ENCODE results near the gene ESYT3. TPM values are rescaled to one million over a fixed set of nuclear protein-coding genes. Genes with fewer than 3 reads are reported as not detected.
"Not testable (repeated sequence)": the region's sequence is repeated elsewhere in the genome, so short reads cannot be mapped to it uniquely, and the experiment has no call there.

The ESYT3 gene
- total and polyA plus RNA-seq, 3 donors from 2014 or later, result 1.2 to 5.4 (median 5.2) TPM

- Histone ChIP-seq H3K4me3 (no peak overlapping the region), H3K9me3 (no peaks in the 10 kb centered on the region), H3K4me1 (peaks cover 8% of the 10 kb centered on the region), H3K36me3 (ENCODE audit: low read depth, missing control alignments) (no peaks in the 10 kb centered on the region), H3K27me3 (no peaks in the 10 kb centered on the region), H3K27ac (no peak overlapping the region)
- 90 to 95% methylated on average over 3 of the region's 3 CpGs for WGBS, 2 donors
- TF ChIP-seq POLR2A (IDR thresholded peaks at IDR 0.05), result no peak
- TF ChIP-seq, protein P1, sequence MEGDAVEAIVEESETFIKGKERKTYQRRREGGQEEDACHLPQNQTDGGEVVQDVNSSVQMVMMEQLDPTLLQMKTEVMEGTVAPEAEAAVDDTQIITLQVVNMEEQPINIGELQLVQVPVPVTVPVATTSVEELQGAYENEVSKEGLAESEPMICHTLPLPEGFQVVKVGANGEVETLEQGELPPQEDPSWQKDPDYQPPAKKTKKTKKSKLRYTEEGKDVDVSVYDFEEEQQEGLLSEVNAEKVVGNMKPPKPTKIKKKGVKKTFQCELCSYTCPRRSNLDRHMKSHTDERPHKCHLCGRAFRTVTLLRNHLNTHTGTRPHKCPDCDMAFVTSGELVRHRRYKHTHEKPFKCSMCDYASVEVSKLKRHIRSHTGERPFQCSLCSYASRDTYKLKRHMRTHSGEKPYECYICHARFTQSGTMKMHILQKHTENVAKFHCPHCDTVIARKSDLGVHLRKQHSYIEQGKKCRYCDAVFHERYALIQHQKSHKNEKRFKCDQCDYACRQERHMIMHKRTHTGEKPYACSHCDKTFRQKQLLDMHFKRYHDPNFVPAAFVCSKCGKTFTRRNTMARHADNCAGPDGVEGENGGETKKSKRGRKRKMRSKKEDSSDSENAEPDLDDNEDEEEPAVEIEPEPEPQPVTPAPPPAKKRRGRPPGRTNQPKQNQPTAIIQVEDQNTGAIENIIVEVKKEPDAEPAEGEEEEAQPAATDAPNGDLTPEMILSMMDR (IDR thresholded peaks at IDR 0.05), result no peak
- no peak for DNase-seq
- intact Hi-C loops (cut with DNase I; ENCODE audit: low total_unique reads), result loop anchor here (10.0 kb wide), 1 partner anchor 63 kb away; the partner anchor contains the start of gene MRAS
These were observed 27.0 kb upstream of the ESYT3 start for GRCh38 chr3:138407236-138407907.

DNA sequence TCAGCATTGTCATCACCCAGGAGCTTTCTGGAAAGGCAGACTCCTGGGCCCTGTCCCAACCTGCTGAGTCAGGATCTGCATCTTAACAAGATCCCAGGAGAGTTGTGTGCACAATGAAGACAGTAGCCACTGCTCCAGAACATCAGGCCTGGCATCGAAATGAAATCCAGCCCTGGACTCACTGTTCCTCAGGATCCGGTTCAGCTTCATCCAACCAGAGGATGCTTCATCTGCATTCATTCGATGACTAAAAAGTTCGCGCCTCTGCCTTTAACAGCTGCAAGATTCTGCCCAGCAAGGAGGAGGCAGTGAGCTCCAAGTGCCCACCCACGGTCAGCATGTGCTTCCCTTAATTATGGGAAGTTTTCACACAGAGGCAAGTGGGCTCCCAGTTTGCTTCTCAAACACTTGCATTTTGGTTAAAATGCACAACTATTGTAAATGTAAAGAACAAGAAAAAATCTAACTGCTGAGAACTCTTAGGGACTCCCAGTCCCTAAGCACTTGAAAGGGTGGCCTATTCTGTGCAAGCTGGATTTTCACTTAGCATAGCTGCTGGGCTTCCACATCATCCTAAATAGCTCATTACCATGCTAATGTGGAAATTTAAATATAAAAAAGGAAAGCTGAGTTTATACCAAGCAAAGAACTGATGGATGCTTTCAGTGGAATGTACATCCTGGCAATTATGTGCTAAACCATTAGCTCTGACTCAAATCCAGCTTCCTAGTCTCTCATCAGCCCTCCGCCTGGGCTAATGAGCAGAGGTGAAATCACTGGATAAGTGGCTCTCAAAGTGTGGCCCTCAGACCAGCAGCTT lies 25.5 kb upstream of the ESYT3 start:
- Histone ChIP-seq H3K27me3 (no peaks in the 10 kb centered on the region), H3K4me1 (peaks cover 8% of the 10 kb centered on the region), H3K27ac (no peak overlapping the region), H3K36me3 (ENCODE audit: low read depth, missing control alignments) (no peaks in the 10 kb centered on the region), H3K9me3 (no peaks in the 10 kb centered on the region), H3K4me3 (no peak overlapping the region)
- intact Hi-C loops (cut with DNase I; ENCODE audit: low total_unique reads), result loop anchor here (10.0 kb wide), 1 partner anchor 64 kb away; the partner anchor contains the start of gene MRAS
- TF ChIP-seq, protein P1 (IDR thresholded peaks at IDR 0.05), result no peak
- no peak for TF ChIP-seq POLR2A (IDR thresholded peaks at IDR 0.05)
- 43 to 53% methylated on average over 4 to 7 of the region's 7 CpGs for WGBS, 2 donors
- DNase-seq, result peak; percentile 40

GRCh38 chr3:138412821-138413551 lies 21.4 kb upstream of the ESYT3 start:
- no peak for DNase-seq
- Histone ChIP-seq H3K9me3 (no peaks in the 10 kb centered on the region), H3K27me3 (no peaks in the 10 kb centered on the region), H3K4me3 (no peak overlapping the region), H3K36me3 (ENCODE audit: low read depth, missing control alignments) (no peaks in the 10 kb centered on the region), H3K27ac (no peak overlapping the region), H3K4me1 (no peaks in the 10 kb centered on the region)
- intact Hi-C loops (cut with DNase I; ENCODE audit: low total_unique reads), result no loop called here
- 61 to 73% methylated on average over 7 to 9 of the region's 9 CpGs for WGBS, 2 donors
- TF ChIP-seq, protein P1 (IDR thresholded peaks at IDR 0.05), result no peak
- no peak for TF ChIP-seq POLR2A (IDR thresholded peaks at IDR 0.05)

- intact Hi-C loops (cut with DNase I; ENCODE audit: low total_unique reads), result not testable (repeated sequence)
These were observed 18.2 kb upstream of the ESYT3 start for GRCh38 chr3:138416236-138416635.

GRCh38 chr3:138417559-138417982 lies 16.8 kb upstream of the ESYT3 start:
- peak; percentile 85 for DNase-seq
- intact Hi-C loops (cut with DNase I; ENCODE audit: low total_unique reads), result no loop called here
- H3K4me3 ChIP-seq, result no peak overlapping the region
- no peaks in the 10 kb centered on the region for H3K4me1 ChIP-seq
- no peaks in the 10 kb centered on the region for H3K9me3 ChIP-seq
- no peak for TF ChIP-seq POLR2A (IDR thresholded peaks at IDR 0.05)
- TF ChIP-seq, protein P1 (IDR thresholded peaks at IDR 0.05), result peak; percentile 67 to 85 (median 83)
- WGBS, 2 donors, result 26 to 80% methylated on average over 1 to 7 of the region's 7 CpGs
- no peak overlapping the region for H3K27ac ChIP-seq
- no peaks in the 10 kb centered on the region for H3K27me3 ChIP-seq
- no peaks in the 10 kb centered on the region for H3K36me3 ChIP-seq (ENCODE audit: low read depth, missing control alignments)

More at GRCh38 chr3:138416236-138416635, 18.2 kb upstream of the ESYT3 start:
- H3K4me3 ChIP-seq; DNase-seq; H3K36me3 ChIP-seq (ENCODE audit: low read depth, missing control alignments); H3K9me3 ChIP-seq; H3K27me3 ChIP-seq; H3K4me1 ChIP-seq; H3K27ac ChIP-seq: not testable (repeated sequence)
- WGBS, 2 donors, result 64 to 67% methylated on average over 4 of the region's 4 CpGs
